ENCODE data around the gene SPTBN5.

DNA sequence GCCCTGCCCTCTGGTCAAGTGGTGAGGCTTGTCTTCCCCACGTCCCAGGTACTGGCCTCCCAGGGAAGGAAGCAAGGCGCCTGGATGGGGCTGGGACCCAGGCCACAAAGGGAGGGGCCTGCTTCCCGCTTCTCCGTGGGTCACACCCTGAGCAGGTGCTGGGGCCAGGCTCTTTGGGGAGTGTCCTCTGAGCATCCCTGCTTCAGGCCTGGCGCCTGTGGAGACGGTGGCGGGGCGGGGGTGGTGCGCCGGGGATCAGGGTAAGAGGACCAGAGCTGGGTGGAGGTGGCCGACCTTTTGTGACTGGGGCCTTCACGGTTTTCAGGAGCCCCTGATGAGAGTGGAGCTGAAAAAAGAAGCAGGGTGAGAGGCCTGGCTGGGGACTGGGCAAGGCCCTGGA is 51.6 kb downstream of the SPTBN5 start:
- TF ChIP-seq REST (IDR thresholded peaks at IDR 0.05; ENCODE audit: insufficient read depth in 1 of 2, low read depth in 2 of 2, low read length in 2 of 2) (no peak), POLR2AphosphoS5 (IDR thresholded peaks at IDR 0.05; ENCODE audit: low read depth, low read length) (no peak), TAF1 (IDR thresholded peaks at IDR 0.05; ENCODE audit: borderline replicate concordance, insufficient read depth, low read length) (no peak), SIN3A (IDR thresholded peaks at IDR 0.05; ENCODE audit: borderline replicate concordance, insufficient read depth, low read length) (no peak)
